Measurements from ENCODE around the gene CFHR1.

CFHR1 gene

GRCh38 chr1:196875935-196876334 lies 56.4 kb downstream of the CFHR1 start:
- TF ChIP-seq FOXM1 (IDR thresholded peaks at IDR 0.05; ENCODE audit: borderline replicate concordance, low read depth), result no peak
- no peak for TF ChIP-seq TCF12 (IDR thresholded peaks at IDR 0.05; ENCODE audit: low read depth)
- no peak for TF ChIP-seq RAD21 (IDR thresholded peaks at IDR 0.05; ENCODE audit: low read depth)
- TF ChIP-seq, protein P1, sequence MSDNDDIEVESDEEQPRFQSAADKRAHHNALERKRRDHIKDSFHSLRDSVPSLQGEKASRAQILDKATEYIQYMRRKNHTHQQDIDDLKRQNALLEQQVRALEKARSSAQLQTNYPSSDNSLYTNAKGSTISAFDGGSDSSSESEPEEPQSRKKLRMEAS (IDR thresholded peaks at IDR 0.05), result no peak
- no peak for TF ChIP-seq YY1 (IDR thresholded peaks at IDR 0.05; ENCODE audit: low read depth)
- no peak for TF ChIP-seq TAF1 (IDR thresholded peaks at IDR 0.05; ENCODE audit: low read depth)
- no peak for TF ChIP-seq TEAD4 (IDR thresholded peaks at IDR 0.05)
- TF ChIP-seq CEBPB (IDR thresholded peaks at IDR 0.05), result no peak
- no peak for TF ChIP-seq ZBTB7A (IDR thresholded peaks at IDR 0.05; ENCODE audit: low read depth)
- no peak for TF ChIP-seq CREB1 (IDR thresholded peaks at IDR 0.05; ENCODE audit: low read depth)
- no peak for TF ChIP-seq NFIC (IDR thresholded peaks at IDR 0.05)

DNA sequence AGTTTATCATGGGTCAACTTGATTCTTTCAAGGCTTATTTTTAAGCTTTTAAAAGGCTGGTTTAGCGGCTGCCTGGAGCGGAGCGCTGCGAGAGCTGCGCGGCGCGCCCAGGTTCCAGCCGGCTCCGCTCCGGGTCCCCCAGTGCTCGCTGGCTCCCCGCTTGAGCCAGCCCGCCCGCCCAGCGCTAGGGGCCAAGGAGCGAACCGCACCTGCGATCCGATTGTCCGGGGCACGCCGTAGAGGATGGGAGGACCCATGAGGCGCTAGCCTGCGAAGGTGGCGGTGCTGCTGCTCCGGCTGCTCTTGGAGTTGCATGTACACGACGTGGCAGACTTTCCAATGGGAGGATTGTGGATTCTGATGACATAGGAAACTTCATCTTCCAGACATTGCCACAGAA lies 58.4 kb downstream of the CFHR1 start:
- TF ChIP-seq YY1 (IDR thresholded peaks at IDR 0.05; ENCODE audit: low read depth) (no peak), TEAD4 (IDR thresholded peaks at IDR 0.05) (no peak), TCF12 (IDR thresholded peaks at IDR 0.05; ENCODE audit: low read depth) (no peak), FOXM1 (IDR thresholded peaks at IDR 0.05; ENCODE audit: borderline replicate concordance, low read depth) (no peak), EP300 (IDR thresholded peaks at IDR 0.05; ENCODE audit: borderline replicate concordance) (no peak), CEBPB (IDR thresholded peaks at IDR 0.05) (no peak), ZBTB7A (IDR thresholded peaks at IDR 0.05; ENCODE audit: low read depth) (no peak), RAD21 (IDR thresholded peaks at IDR 0.05; ENCODE audit: low read depth) (no peak), CREB1 (IDR thresholded peaks at IDR 0.05; ENCODE audit: low read depth) (no peak), TAF1 (IDR thresholded peaks at IDR 0.05; ENCODE audit: low read depth) (no peak), EGR1 (IDR thresholded peaks at IDR 0.05) (no peak)
- TF ChIP-seq, protein P2, sequence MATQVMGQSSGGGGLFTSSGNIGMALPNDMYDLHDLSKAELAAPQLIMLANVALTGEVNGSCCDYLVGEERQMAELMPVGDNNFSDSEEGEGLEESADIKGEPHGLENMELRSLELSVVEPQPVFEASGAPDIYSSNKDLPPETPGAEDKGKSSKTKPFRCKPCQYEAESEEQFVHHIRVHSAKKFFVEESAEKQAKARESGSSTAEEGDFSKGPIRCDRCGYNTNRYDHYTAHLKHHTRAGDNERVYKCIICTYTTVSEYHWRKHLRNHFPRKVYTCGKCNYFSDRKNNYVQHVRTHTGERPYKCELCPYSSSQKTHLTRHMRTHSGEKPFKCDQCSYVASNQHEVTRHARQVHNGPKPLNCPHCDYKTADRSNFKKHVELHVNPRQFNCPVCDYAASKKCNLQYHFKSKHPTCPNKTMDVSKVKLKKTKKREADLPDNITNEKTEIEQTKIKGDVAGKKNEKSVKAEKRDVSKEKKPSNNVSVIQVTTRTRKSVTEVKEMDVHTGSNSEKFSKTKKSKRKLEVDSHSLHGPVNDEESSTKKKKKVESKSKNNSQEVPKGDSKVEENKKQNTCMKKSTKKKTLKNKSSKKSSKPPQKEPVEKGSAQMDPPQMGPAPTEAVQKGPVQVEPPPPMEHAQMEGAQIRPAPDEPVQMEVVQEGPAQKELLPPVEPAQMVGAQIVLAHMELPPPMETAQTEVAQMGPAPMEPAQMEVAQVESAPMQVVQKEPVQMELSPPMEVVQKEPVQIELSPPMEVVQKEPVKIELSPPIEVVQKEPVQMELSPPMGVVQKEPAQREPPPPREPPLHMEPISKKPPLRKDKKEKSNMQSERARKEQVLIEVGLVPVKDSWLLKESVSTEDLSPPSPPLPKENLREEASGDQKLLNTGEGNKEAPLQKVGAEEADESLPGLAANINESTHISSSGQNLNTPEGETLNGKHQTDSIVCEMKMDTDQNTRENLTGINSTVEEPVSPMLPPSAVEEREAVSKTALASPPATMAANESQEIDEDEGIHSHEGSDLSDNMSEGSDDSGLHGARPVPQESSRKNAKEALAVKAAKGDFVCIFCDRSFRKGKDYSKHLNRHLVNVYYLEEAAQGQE (IDR thresholded peaks at IDR 0.05; ENCODE audit: low read depth), result no peak
- TF ChIP-seq, protein P1 (IDR thresholded peaks at IDR 0.05), result no peak
- TF ChIP-seq, protein P3, sequence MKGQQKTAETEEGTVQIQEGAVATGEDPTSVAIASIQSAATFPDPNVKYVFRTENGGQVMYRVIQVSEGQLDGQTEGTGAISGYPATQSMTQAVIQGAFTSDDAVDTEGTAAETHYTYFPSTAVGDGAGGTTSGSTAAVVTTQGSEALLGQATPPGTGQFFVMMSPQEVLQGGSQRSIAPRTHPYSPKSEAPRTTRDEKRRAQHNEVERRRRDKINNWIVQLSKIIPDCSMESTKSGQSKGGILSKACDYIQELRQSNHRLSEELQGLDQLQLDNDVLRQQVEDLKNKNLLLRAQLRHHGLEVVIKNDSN (IDR thresholded peaks at IDR 0.05), result no peak

Data from Ishikawa (cell line).